ENCODE data around the gene MGAT3.

- no peak for TF ChIP-seq ELF1 (CRISPR knock-in tag; IDR thresholded peaks at IDR 0.05)
- TF ChIP-seq ZNF589 (CRISPR knock-in tag; conservative IDR thresholded peaks at IDR 0.05): no peak
- TF ChIP-seq MAX (IDR thresholded peaks at IDR 0.05): no peak
- no peak for TF ChIP-seq ZBTB43 (CRISPR knock-in tag; conservative IDR thresholded peaks at IDR 0.05)
- no peak for TF ChIP-seq REST (IDR thresholded peaks at IDR 0.05; ENCODE audit: borderline replicate concordance in 1 of 2, low read depth in 1 of 2, low read length in 2 of 2)
- TF ChIP-seq ZBTB26 (CRISPR knock-in tag; IDR thresholded peaks at IDR 0.05; ENCODE audit: borderline replicate concordance): no peak
- TF ChIP-seq ZNF333 (CRISPR knock-in tag; IDR thresholded peaks at IDR 0.05; ENCODE audit: borderline replicate concordance): no peak
- TF ChIP-seq POLR2AphosphoS5 (IDR thresholded peaks at IDR 0.05; ENCODE audit: low read depth, low read length): no peak
- TF ChIP-seq ADNP (CRISPR knock-in tag; IDR thresholded peaks at IDR 0.05): no peak
- TF ChIP-seq ZNF781 (CRISPR knock-in tag; IDR thresholded peaks at IDR 0.05; ENCODE audit: borderline replicate concordance, not compliant biosample characterization): no peak
- TF ChIP-seq HNF4A (CRISPR knock-in tag; IDR thresholded peaks at IDR 0.05): no peak
- no peak for TF ChIP-seq ETV5 (CRISPR knock-in tag; IDR thresholded peaks at IDR 0.05; ENCODE audit: borderline replicate concordance)
- TF ChIP-seq FIP1L1 (IDR thresholded peaks at IDR 0.05; ENCODE audit: borderline replicate concordance, insufficient read depth, low read depth, low read length): no peak
- no peak for TF ChIP-seq ZNF30 (CRISPR knock-in tag; IDR thresholded peaks at IDR 0.05)
These were observed 27.6 kb upstream of the MGAT3 start for GRCh38 chr22:39429186-39429585.
